Measurements from ENCODE around the gene MYEOV.

- TF ChIP-seq CTCF (optimal IDR thresholded peaks at IDR 0.05 in 1 of 3, IDR thresholded peaks at IDR 0.05 in 1 of 3, conservative IDR thresholded peaks at IDR 0.05 in 1 of 3; ENCODE audit: extremely low read depth in 1 of 3, insufficient read depth in 2 of 3, low read length in 3 of 3) (no peak), EZH2 (IDR thresholded peaks at IDR 0.05; ENCODE audit: low read length) (no peak)
These were observed 35.9 kb upstream of the MYEOV start for GRCh38 chr11:69257838-69258658.

Measured in keratinocyte (primary cell).